IPS DF 4.7 (cell line): ENCODE data around the gene CYTH1.
"Not testable (repeated sequence)": the region's sequence is repeated elsewhere in the genome, so short reads cannot be mapped to it uniquely, and the experiment has no call there.

Experiments used
- DNase-seq: peaks from one replicate; pipeline ENCODE4 v3.0.0-alpha.2; 2013; ENCODE audit warnings: low spot score; ENCODE audit errors: extremely low read depth

Gene CYTH1

DNA sequence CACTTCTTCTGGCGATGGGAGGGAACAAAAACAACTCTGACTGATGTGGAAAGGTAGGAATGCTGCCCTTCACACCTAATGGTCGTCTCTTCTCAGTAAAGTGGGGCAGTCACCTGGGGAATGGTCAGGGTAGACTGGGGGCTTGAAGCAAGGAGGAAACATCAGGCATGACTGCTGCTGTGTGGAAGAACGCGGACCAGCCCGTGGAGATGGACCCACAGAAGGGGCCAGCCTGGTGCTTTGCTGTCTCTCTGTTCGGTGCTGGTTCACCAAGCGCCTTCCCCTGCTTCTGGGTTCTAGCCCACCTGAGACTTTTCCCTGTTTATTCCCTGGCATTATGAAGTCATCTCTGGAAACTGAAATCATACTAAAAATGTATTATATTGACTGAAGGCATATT is 108.7 kb downstream of the CYTH1 start:
- DNase-seq, result no peak

DNA sequence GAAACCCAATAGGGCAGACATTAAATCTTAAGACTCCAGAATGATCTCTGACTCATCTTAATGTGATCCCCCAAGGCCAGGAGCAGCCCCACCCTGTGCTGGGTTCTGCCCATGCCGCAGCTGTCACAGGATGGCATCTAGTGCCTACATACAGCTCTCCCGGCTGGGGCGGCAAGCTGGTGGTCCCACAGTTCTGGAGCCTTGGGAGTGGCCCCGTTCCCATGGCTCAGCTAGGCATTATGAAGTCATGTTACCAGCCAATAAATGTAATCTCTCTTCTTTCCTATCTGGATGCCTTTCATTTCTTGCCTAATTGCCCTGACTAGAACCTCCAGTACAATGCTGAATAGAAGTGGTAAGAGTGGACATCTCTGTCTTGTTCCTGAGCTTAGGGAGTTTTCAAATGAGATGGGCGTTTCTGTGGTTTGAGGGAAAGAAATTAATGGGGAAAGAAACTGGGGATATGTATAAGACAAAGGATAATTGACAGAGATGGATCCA is 109.2 kb downstream of the CYTH1 start:
- no peak for DNase-seq

DNA sequence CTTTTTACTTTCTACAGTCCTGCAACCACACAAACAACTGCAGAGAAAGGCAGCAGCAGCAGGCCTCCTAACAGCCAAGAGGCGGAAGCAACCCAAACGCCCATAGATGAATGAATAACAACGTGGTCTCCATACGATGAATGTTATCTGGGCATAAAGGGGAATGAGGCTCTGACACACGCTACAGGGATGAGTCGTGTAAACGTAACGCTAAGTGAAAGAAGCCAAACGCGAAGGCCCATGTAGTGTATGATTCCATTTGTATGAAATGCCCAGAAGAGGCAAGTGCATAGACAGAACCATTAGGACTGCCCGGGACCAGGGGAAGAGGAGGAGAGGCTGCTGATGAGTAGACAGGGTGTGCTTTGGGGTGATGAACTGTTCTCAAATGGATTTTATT is 110.1 kb downstream of the CYTH1 start:
- DNase-seq, result no peak

DNA sequence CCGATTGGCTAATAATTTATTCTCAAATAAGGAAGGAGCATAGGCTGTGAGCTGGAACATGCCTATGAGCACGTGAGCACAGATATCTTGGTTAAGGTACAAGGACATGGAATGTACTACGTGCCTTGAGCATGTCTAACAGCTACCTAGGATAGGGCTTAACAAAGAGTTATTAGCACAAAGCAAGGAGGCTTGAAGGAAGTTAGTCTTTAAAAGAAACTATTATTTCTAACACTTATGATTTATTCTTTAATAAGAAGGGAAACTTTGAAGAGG is 110.4 kb downstream of the CYTH1 start:
- not testable (repeated sequence) for DNase-seq

DNA sequence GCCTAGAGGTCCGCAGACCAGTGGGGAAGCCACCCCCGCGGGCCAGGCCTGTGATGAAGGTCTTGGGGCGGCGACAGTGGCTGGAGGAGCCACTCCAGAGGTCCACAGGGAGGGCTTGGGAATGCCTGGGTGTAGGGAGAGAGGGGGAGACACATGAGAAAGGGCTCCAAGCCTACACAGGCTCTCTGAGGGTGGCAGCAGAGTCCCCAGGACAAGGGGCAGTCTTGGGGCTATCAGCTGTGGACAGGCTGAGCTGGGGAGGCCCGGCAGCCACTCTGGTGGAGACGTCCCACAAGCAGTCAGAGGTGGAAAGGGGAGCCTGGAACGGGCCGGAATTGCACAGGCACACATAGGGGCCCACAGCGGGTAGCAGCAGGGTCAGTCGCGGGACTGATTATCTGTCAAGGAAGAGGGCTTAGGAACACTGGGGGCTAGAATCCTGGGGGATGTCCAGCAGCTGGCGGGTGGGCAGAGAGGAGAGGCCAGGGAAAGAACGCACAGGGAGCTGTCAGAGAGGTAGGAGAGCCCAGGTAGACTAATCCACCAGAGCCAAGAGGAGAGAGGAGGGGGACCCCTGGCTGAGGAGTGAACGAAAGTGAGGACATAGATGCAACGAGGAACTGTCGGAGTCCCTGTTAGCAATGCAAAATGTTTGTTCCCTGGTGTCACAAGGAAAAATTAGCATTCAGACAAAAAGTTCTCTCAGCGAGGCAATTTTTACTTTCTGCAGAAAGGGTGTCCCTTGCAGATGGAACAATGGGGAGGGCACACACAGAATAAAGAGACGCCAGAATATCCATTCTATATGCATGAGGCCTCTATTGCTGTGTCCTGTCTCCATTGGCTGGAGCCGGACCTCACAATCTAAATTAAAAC is 111.0 kb downstream of the CYTH1 start:
- no peak for DNase-seq

DNA sequence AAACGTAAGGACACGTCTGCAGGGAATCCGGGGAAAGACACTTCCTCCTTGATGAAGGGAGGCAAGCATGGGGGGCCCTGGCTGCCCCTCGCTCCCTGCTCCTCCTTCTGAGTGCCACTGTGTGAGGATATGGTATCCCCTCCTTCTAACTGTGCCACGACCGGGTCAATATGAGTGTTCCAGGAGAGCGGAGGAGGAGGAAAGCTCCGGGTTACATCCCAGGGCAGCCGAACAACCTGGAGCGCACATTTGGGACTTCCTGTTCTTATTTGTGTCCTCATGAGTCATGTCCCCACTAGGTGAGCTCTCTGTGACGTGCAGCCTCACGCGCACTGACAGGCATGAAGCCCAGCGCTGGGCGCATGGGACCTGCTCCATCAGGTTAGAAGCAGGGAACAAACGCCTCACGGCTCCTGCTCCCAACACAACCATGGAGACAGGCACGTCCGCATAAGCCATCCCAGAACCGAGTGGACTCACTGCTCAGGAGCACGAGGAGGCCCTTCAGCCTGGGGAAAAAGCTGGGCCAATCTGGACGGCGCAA is 112.0 kb downstream of the CYTH1 start:
- no peak for DNase-seq

DNA sequence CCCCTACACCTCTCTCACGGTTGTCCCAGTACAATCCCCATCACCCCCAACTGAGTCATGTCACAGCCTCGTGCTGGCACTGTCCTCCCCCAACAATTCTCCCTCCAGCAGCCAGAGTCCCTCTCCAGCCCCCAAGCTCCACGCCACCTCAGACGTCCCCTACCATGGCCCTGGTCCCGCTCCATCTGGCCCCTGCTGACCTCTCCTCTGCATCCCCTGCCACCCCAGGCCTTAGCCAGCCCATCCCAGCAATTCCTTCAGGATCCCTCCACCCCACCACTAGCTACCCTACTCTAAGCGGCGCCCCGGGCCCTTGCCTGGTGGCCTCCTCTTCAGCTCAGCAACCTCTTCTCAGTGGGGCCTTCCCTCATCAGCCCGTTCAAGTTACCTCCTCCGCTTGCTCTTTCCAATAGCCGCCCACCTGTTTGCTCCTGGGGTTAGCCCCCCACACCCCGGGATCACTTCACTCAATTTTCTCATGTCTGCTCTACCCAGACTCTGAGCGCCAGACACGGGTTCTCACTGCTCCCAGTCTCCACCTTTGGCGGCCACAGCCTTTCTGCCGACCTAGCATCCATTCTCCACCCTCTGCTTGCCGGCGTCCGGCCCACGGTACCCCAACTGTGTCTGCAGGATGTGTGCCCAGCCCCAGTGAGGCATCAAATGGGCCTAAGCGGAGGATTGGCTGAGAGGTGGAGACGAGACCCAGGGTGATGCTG is 112.7 kb downstream of the CYTH1 start:
- no peak for DNase-seq

DNA sequence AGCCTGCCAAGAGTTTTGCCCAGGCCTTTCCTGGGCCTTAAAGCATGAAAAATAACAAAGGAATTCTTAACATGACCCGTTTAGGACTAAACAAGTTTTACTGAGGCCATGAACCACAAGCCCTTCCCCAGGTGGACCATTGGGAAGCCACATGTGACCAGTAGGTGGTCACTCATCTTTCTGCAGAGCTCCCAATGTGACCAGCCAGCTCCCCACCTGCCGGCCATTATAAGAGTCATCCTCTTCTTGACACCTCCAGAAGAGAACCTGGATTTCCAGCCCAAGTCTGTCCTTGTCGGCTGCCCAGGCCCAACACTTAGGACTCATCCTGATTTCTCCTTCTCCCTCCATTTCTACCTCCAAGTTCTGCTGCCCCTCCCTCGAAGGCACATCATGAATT is 113.2 kb downstream of the CYTH1 start:
- no peak for DNase-seq

DNA sequence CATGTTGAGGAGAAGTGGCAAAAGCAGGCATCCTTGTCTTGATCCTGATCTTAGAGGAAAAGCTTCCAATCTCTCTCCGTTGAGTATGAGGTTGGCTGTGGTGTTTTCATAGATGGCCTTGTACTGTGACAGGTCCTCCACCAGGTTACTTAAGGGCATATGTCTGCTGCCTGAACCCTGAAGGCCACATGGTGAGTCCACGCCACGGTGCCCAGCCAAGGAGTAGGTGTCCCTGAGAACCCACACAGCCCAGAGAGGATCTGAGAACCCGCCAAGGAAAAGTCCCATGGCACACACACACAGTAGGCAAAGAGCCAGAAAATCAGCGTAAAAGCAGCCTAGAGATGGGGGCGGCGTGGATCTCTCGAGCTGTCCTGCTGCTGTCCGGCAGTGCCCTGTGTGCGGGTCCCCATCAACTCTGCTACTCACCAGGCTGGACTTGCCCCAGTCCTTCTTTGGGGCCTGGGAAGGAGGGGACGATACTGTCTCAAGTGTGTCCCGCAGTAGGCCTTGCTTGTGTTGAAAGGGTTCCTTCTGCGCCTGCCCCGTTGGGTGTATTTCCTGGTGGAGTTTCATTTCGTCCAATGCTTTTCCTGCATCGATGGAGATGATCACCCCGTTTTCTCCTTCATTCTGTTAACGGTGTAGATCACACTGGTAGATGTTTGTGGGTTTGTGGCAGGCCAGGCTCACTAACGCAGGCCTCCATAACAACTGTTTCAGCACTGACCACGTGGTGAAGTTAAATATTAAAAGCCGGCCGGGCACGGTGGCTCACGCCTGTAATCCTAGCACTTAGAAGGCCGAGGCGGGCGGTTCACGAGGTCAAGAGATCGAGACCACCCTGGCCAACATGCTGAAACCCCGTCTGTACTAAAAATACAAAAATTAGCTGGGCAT is 114.1 kb downstream of the CYTH1 start:
- DNase-seq, result no peak

DNA sequence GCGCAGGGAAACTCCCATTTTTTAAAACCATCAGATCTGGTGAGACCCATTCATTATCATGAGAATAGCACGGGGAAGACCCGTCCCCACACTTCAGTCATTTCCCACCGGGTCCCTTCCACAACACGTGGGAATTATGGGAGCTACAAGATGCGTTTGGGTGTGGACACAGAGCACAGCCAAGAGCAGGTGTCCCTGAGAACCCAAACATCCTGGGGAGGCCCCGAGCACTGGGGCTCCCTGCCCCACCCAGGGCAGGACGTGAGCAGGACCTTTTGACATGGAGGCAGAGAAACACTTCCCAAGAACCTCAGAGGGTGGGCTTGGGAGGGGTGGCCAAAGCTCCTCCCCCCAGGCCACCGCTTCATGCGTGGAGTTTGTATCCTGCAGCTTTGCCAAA is 115.0 kb downstream of the CYTH1 start:
- no peak for DNase-seq

DNA sequence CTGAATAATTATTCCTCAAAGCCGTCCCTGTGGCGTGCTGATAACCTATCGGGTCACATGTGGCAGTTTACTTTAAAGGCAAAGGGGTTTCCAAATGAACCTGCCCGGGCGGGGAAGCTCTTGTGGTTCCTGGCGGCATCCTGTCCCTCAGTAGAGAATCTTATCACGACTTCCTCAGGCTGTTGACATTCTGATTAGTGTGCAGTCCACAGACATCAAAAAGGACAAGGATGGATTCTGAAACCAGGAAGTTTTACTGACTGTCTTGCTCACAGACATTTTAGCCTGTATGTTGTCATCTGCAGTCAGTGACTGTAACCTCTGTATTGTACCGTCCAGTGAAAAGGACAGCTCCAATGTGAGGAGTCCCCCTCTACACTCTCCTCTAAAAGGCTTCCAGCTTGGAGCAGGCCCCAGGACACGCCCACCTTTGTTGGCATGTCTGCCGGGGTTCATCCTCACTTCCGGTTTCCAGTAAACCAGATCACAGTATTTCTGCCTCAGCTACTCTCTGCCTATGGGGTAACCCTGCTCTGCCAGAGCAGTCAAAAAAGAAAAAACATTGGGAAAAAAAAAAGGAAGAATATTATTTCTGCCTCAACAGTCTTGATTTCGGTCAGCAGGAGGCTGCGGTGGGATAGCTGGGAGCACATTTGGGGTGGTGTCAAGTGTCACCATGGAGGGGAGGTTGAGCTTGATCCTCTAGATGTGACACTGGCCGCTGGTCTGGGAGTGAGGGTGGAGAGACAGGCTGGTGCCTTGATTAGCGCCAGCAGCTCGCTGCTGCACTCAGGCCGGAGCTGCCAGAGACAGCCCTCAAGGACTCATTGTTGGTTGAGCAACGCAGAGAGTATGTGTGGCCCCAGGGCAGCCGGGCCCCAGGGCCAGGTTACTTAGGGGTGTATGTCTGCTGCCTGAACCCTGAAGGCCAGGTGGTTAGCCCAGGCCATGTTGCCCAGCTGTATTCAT is 115.8 kb downstream of the CYTH1 start:
- DNase-seq, result no peak

DNA sequence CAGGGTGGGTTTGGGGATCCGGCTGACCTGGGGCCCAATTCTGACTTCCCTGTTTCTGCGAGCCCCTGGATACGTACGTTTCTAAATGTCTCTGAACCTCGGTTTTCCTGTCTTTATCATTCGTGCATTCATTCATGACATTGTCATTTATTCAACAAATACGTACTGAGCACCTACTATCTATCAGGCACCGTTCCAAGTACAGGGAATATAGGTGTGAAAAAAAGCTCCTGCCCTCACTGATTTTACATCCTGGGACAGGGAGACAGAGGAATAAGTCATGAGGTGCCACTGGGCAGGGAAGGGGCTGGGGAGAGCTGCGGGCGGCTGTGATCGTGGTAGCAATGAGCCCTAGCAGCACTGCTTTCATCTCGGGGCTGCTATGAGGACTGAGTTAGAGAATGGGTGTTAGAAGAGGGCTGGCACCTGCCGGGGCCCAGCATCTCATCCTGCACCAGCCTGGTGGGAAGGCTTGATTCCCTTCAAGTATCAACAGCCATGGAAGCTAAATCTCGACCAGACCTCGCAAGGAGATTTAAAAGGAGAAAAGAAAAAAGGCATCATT is 116.6 kb downstream of the CYTH1 start:
- no peak for DNase-seq

DNA sequence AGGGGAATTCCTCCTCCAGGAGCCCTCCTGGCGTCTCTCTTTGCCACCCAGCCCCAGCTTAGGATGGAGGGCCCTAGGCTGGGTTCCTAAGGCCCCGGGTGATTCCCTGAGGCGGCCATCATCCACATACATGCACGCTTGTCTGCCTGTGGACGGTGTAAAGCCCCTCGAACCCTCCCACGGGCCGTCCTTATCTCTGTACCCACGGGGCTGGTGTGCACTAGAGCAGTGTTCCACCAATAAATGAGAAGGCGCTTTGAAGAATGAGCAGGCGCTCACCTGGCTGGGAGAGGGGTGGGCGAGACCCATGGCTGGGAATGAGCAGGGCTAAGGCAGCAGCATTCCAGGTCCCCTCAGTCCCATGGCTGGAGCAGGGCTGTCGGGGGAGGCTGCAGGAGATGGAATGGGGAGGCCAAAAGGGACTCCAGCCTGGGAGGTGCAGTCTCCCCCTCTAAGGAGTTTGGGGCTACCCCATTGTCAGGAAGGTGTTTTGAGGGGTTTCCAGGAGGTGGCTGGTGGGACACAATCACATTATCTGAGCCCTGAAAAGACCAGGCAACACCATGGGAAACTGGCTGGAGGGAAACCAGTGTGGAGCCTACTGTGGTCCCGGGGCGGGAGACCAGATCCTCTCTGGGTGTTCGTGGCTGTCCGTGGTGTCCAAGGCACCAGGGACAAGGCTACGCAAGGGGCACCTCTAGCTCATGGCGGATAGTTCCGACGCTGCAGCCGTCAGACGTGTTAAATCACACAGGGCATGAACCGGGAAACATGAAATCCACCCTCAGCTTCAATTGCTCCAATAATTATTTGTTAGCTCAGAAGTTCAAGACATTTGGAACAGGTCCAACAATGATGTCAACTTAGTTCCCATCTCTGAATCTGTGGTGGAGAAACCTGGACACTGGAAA is 117.3 kb downstream of the CYTH1 start:
- no peak for DNase-seq

DNA sequence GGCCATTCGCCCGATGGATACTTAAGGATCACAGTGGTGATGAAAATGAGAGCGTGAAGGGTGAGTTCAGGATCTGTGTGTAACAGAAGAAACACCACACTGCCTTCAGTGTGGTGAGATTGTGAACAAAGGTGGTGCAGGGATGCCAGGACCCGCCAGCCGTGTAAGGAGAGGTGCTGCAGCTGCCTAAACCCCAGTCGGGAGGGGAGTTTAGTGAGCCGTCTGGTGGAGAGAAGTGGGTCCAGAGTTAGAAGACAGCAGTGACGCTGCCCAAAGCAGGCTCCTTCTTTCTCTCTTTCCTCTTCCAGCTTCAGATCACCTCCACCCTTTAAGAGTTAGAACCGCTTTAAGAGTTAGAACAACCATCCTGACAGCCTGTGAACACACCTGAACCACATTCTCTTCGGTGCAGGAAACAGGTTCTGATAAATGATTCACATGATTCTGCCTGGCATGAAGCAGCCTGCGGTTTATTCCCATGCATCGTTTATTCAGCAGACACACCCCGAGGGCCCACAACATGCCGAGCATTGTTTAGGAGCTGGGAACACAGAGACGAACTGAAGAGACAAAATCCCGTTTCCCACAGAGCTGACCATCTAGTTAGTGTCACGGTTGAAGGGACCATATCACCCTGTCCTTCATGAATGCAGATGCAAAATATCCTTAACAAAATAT is 120.8 kb downstream of the CYTH1 start:
- no peak for DNase-seq

DNA sequence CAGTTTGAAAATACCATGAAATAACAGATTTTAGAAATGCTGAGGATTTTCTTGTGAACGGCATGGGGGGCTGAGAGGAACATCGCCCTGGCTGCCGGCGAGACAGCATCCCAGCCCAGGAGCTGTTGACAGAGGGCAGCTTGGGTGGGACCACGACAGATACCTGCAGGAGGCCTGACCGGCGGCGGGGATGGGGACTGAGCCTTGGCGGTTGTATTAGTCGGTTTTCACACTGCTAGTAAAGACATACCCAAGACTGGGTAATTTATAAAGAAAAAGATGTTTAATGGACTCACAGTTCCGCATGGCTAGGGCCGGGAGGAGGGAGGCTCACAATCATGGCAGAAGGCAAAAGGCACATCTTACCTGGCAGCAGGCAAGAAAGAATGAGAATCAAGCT is 122.5 kb downstream of the CYTH1 start:
- DNase-seq, result no peak

DNA sequence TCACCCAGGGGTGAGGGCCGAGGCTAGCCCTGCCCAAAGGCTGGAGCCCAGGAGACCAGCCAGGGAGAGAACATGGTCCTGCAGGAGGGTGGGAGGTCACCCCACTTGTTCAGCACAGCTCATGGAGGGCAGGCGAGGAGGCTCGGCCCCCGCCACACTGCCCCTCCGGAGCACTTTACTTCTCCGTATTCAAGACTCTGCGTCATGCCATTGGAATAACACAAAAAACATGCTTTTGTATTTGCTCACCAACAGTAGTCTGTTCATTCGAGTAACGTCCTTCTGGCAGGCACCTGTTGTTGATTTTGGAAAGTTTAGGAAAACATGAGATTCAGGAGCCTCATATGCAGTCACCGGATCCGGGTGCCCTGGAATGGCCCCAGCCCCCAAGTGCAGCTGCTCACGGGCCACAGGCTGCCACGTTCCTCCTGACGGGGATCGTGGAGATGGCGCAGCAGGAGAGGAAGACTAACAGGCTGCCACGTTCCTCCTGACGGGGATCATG is 123.7 kb downstream of the CYTH1 start:
- no peak for DNase-seq

DNA sequence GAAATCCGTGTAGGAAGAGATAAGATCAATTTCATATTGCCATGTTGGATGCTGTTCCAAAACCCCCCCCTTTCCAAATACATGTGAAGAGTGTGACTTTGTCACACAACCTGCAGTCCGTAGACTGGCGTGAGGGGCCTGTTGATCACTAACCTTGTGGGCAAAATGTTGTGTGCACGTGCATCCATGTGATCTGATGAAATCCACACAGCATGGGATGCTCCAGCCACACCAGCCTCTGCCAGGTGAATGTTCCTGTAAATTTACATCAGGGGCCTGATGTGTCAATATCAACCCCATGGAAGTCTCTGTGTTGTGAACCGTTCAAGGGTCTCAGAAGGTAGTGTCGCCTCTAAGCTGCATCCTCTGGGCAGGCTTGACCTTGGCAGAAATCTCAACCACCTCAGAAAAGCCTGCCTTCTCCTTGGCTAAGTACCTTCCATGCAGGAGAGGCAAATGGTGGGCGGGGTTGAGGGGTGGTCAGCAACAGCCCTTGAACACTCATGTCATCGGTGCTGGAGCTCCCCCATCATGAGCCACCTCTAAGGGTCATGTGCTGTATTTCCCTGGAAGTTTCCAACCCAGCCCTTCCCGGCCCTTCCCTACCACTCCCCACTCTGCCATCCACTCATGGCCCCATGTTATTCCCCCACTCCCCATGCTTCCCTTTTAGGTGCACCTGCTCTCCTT is 126.7 kb downstream of the CYTH1 start:
- DNase-seq, result no peak

DNA sequence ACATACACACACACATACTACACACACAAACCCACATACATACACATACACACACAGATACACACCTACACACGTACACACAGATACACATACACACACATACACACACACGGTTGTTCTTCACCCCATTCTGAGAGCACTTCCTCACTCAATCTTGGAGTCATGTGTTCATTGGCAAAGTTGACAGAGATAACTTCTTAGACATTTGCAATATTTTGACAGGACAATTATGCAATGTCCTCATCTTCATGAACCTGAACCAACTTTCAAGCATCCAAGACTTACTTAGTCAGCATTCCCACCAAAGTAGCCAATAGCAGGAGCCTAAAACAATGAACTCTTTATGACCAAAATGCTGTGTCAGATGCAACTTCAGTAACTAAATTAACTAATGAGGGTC is 127.7 kb downstream of the CYTH1 start:
- no peak for DNase-seq
